ENCODE results near the gene APBA1.

The APBA1 gene

GRCh38 chr9:69400470-69400869 lies 271.7 kb downstream of the APBA1 start:
- Histone ChIP-seq H3K4me1 (ENCODE audit: control insufficient read depth, insufficient read depth, low read length) (no peaks in the 10 kb centered on the region), H3K4me3 (ENCODE audit: insufficient read depth, low read depth, low read length) (no peak overlapping the region), H3K9me3 (ENCODE audit: control insufficient read depth, low read length) (no peaks in the 10 kb centered on the region), H3K27ac (ENCODE audit: insufficient read depth, low read depth, low read length, poor library complexity, severe bottlenecking) (no peak overlapping the region), H3K27me3 (ENCODE audit: control insufficient read depth, insufficient read depth, low read length, poor library complexity, severe bottlenecking) (no peaks in the 10 kb centered on the region), H3K36me3 (ENCODE audit: control insufficient read depth, insufficient read depth, low read length) (no peaks in the 10 kb centered on the region)
- 92 to 93% methylated on average over 1 of the region's 1 CpG for WGBS, 2 experiments

- no peaks in the 10 kb centered on the region for H3K36me3 ChIP-seq (ENCODE audit: control insufficient read depth, insufficient read depth, low read length)
- WGBS, 2 experiments = 86% methylated on average over 12 of the region's 12 CpGs
- no peaks in the 10 kb centered on the region for H3K9me3 ChIP-seq (ENCODE audit: control insufficient read depth, low read length)
- H3K4me3 ChIP-seq (ENCODE audit: insufficient read depth, low read depth, low read length) = no peak overlapping the region
- no peaks in the 10 kb centered on the region for H3K27me3 ChIP-seq (ENCODE audit: control insufficient read depth, insufficient read depth, low read length, poor library complexity, severe bottlenecking)
- H3K27ac ChIP-seq (ENCODE audit: insufficient read depth, low read depth, low read length, poor library complexity, severe bottlenecking) = no peak overlapping the region
- H3K4me1 ChIP-seq (ENCODE audit: control insufficient read depth, insufficient read depth, low read length) = no peaks in the 10 kb centered on the region
These were observed 274.6 kb downstream of the APBA1 start for GRCh38 chr9:69397384-69398214.

- H3K4me1 ChIP-seq (ENCODE audit: control insufficient read depth, insufficient read depth, low read length) = no peaks in the 10 kb centered on the region
- 89 to 92% methylated on average over 2 of the region's 2 CpGs for WGBS, 2 experiments
- H3K4me3 ChIP-seq (ENCODE audit: insufficient read depth, low read depth, low read length) = no peak overlapping the region
- H3K27ac ChIP-seq (ENCODE audit: insufficient read depth, low read depth, low read length, poor library complexity, severe bottlenecking) = no peak overlapping the region
- no peaks in the 10 kb centered on the region for H3K9me3 ChIP-seq (ENCODE audit: control insufficient read depth, low read length)
- no peaks in the 10 kb centered on the region for H3K36me3 ChIP-seq (ENCODE audit: control insufficient read depth, insufficient read depth, low read length)
- H3K27me3 ChIP-seq (ENCODE audit: control insufficient read depth, insufficient read depth, low read length, poor library complexity, severe bottlenecking) = no peaks in the 10 kb centered on the region
These were observed 275.4 kb downstream of the APBA1 start for GRCh38 chr9:69396759-69397158.

DNA sequence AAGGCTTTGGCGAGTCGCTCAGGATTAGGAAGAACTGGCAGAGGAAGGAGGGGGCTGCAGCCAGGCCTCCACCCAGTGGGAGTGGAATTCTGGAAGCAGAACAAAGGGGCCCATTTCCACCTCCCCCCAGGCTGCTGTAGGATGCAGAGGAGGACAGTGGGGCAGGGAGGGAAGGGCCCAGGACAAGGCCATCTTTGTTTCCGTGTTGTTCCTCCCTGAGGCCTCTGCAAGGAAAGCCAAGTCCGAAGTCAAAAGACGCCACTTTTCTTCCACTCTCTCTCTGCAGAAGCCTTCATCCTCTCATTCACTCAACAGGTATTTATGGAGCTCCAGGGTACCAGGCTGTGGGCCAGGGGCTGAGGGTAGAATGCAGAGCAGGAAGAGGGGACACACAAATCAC lies 276.5 kb downstream of the APBA1 start:
- Histone ChIP-seq H3K4me1 (ENCODE audit: control insufficient read depth, insufficient read depth, low read length) (no peaks in the 10 kb centered on the region), H3K9me3 (ENCODE audit: control insufficient read depth, low read length) (no peaks in the 10 kb centered on the region)
- 79 to 81% methylated on average over 5 of the region's 5 CpGs for WGBS, 2 experiments

GRCh38 chr9:69393425-69393824 lies 278.7 kb downstream of the APBA1 start:
- WGBS, 2 experiments = 94 to 95% methylated on average over 6 of the region's 6 CpGs
- H3K27me3 ChIP-seq (ENCODE audit: control insufficient read depth, insufficient read depth, low read length, poor library complexity, severe bottlenecking) = no peaks in the 10 kb centered on the region
- H3K27ac ChIP-seq (ENCODE audit: insufficient read depth, low read depth, low read length, poor library complexity, severe bottlenecking) = no peak overlapping the region
- no peaks in the 10 kb centered on the region for H3K4me1 ChIP-seq (ENCODE audit: control insufficient read depth, insufficient read depth, low read length)
- H3K9me3 ChIP-seq (ENCODE audit: control insufficient read depth, low read length) = no peaks in the 10 kb centered on the region
- H3K4me3 ChIP-seq (ENCODE audit: insufficient read depth, low read depth, low read length) = no peak overlapping the region
- no peaks in the 10 kb centered on the region for H3K36me3 ChIP-seq (ENCODE audit: control insufficient read depth, insufficient read depth, low read length)

More for the DNA sequence above, 276.5 kb downstream of the APBA1 start:
- Histone ChIP-seq H3K27me3 (ENCODE audit: control insufficient read depth, insufficient read depth, low read length, poor library complexity, severe bottlenecking) (no peaks in the 10 kb centered on the region), H3K36me3 (ENCODE audit: control insufficient read depth, insufficient read depth, low read length) (no peaks in the 10 kb centered on the region), H3K4me3 (ENCODE audit: insufficient read depth, low read depth, low read length) (no peak overlapping the region), H3K27ac (ENCODE audit: insufficient read depth, low read depth, low read length, poor library complexity, severe bottlenecking) (no peak overlapping the region)

DNA sequence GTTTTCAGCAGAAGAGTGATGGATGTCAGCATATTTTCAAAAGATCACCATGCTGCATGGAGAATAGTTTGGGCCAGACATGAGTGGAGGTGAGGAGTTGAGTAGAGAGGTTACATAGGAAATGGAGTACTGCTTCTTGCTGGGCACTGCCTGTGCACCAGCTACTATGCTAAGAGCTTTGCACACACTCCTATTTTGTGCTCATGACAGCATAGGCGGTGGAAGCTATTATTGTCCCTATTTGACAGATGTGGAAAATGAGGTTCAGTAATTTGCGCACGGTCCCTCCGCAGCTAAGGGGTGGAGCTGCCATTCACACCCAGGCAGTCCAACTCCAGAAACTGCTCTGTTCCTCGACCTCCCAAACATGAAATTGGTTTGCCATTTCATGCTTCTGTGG lies 279.3 kb downstream of the APBA1 start:
- H3K4me1 ChIP-seq (ENCODE audit: control insufficient read depth, insufficient read depth, low read length) = no peaks in the 10 kb centered on the region
- no peaks in the 10 kb centered on the region for H3K27me3 ChIP-seq (ENCODE audit: control insufficient read depth, insufficient read depth, low read length, poor library complexity, severe bottlenecking)
- H3K36me3 ChIP-seq (ENCODE audit: control insufficient read depth, insufficient read depth, low read length) = no peaks in the 10 kb centered on the region
- H3K4me3 ChIP-seq (ENCODE audit: insufficient read depth, low read depth, low read length) = no peak overlapping the region
- H3K9me3 ChIP-seq (ENCODE audit: control insufficient read depth, low read length) = no peaks in the 10 kb centered on the region
- 95 to 96% methylated on average over 5 of the region's 5 CpGs for WGBS, 2 experiments
- H3K27ac ChIP-seq (ENCODE audit: insufficient read depth, low read depth, low read length, poor library complexity, severe bottlenecking) = no peak overlapping the region

- H3K9me3 ChIP-seq (ENCODE audit: control insufficient read depth, low read length) = no peaks in the 10 kb centered on the region
- H3K4me1 ChIP-seq (ENCODE audit: control insufficient read depth, insufficient read depth, low read length) = no peaks in the 10 kb centered on the region
- no peak overlapping the region for H3K27ac ChIP-seq (ENCODE audit: insufficient read depth, low read depth, low read length, poor library complexity, severe bottlenecking)
- 93 to 94% methylated on average over 7 of the region's 7 CpGs for WGBS, 2 experiments
- no peak overlapping the region for H3K4me3 ChIP-seq (ENCODE audit: insufficient read depth, low read depth, low read length)
- no peaks in the 10 kb centered on the region for H3K27me3 ChIP-seq (ENCODE audit: control insufficient read depth, insufficient read depth, low read length, poor library complexity, severe bottlenecking)
- no peaks in the 10 kb centered on the region for H3K36me3 ChIP-seq (ENCODE audit: control insufficient read depth, insufficient read depth, low read length)
These were observed 280.2 kb downstream of the APBA1 start for GRCh38 chr9:69391946-69392345.

DNA sequence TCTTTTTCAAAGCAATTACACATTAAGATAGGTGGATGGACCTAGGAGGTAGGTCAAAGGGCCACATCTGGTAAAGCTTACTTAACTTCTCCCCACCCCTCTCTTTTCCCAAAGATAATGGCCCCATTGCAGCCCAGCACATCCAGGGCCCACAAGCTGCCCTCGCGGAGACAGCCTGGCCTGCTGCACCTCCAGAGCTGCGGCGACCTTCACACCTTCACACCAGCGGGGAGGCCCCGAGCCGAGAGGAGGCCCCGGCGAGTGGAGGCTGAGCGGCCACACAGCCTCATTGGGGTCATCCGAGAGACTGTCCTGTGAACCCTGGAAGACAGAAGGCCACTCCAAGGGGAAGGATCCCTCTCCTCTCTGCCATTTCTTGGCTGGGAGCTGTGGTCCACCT lies 280.7 kb downstream of the APBA1 start:
- Histone ChIP-seq H3K27ac (ENCODE audit: insufficient read depth, low read depth, low read length, poor library complexity, severe bottlenecking) (no peak overlapping the region), H3K4me1 (ENCODE audit: control insufficient read depth, insufficient read depth, low read length) (no peaks in the 10 kb centered on the region), H3K9me3 (ENCODE audit: control insufficient read depth, low read length) (no peaks in the 10 kb centered on the region), H3K36me3 (ENCODE audit: control insufficient read depth, insufficient read depth, low read length) (no peaks in the 10 kb centered on the region), H3K27me3 (ENCODE audit: control insufficient read depth, insufficient read depth, low read length, poor library complexity, severe bottlenecking) (no peaks in the 10 kb centered on the region), H3K4me3 (ENCODE audit: insufficient read depth, low read depth, low read length) (no peak overlapping the region)
- 97% methylated on average over 11 of the region's 11 CpGs for WGBS, 2 experiments

GRCh38 chr9:69389437-69389995 lies 282.7 kb downstream of the APBA1 start:
- no peaks in the 10 kb centered on the region for H3K36me3 ChIP-seq (ENCODE audit: control insufficient read depth, insufficient read depth, low read length)
- no peaks in the 10 kb centered on the region for H3K27me3 ChIP-seq (ENCODE audit: control insufficient read depth, insufficient read depth, low read length, poor library complexity, severe bottlenecking)
- H3K27ac ChIP-seq (ENCODE audit: insufficient read depth, low read depth, low read length, poor library complexity, severe bottlenecking) = no peak overlapping the region
- 93% methylated on average over 4 of the region's 4 CpGs for WGBS, 2 experiments
- no peak overlapping the region for H3K4me3 ChIP-seq (ENCODE audit: insufficient read depth, low read depth, low read length)
- H3K4me1 ChIP-seq (ENCODE audit: control insufficient read depth, insufficient read depth, low read length) = no peaks in the 10 kb centered on the region
- H3K9me3 ChIP-seq (ENCODE audit: control insufficient read depth, low read length) = no peaks in the 10 kb centered on the region

- no peaks in the 10 kb centered on the region for H3K36me3 ChIP-seq (ENCODE audit: control insufficient read depth, insufficient read depth, low read length)
- WGBS, 2 experiments = 94% methylated on average over 3 of the region's 3 CpGs
- H3K4me3 ChIP-seq (ENCODE audit: insufficient read depth, low read depth, low read length) = no peak overlapping the region
- H3K27ac ChIP-seq (ENCODE audit: insufficient read depth, low read depth, low read length, poor library complexity, severe bottlenecking) = no peak overlapping the region
- H3K27me3 ChIP-seq (ENCODE audit: control insufficient read depth, insufficient read depth, low read length, poor library complexity, severe bottlenecking) = no peaks in the 10 kb centered on the region
- H3K9me3 ChIP-seq (ENCODE audit: control insufficient read depth, low read length) = no peaks in the 10 kb centered on the region
- no peaks in the 10 kb centered on the region for H3K4me1 ChIP-seq (ENCODE audit: control insufficient read depth, insufficient read depth, low read length)
These were observed 283.6 kb downstream of the APBA1 start for GRCh38 chr9:69388596-69388995.

All from ectodermal cell (in vitro differentiated cells).